Gastroesophageal sphincter (tissue), 4 donors: ENCODE results near the gene CLSTN1. TPM values are rescaled to one million over a fixed set of nuclear protein-coding genes. Genes with fewer than 3 reads are reported as not detected.

Experiments
- ATAC-seq: fragments of 150-250 bp; one replicate; pipeline ENCODE4 v1.9.1; 2016; ENCODE audit warnings: mild to moderate bottlenecking, moderate library complexity
- H3K27ac ChIP-seq, 4 donors: fragments of 200-600 bp; sonication (generic) in 3 of 4; 1 replicate in 3 of 4; 2 replicates in 1 of 4; pipeline ENCODE4 v1.5.1; 2016 to 2019
- H3K27me3 ChIP-seq: fragments of 200-600 bp; sonication (generic); one replicate; pipeline ENCODE4 v1.5.1; 2019
- H3K36me3 ChIP-seq, 2 donors: fragments of 200-600 bp; sonication (generic); one replicate each; pipeline ENCODE4 v1.5.1; 2019; ENCODE audit warnings: control low read depth in 1 of 2
- H3K4me1 ChIP-seq, 3 donors: fragments of 200-600 bp; sonication (generic); 1 replicate in 2 of 3; 2 replicates in 1 of 3; pipeline ENCODE4 v1.5.1; 2016 to 2019; ENCODE audit warnings: control low read depth in 2 of 3
- H3K4me3 ChIP-seq, 2 donors: fragments of 200-600 bp; sonication (generic); one replicate each; pipeline ENCODE4 v1.5.1; 2019; ENCODE audit warnings: mild to moderate bottlenecking in 1 of 2, moderate library complexity in 1 of 2
- H3K9me3 ChIP-seq, 3 donors: fragments of 200-600 bp; sonication (generic); one replicate each; pipeline ENCODE4 v1.5.1; 2017 to 2019; ENCODE audit warnings: control low read depth in 2 of 3
- EP300 ChIP-seq: sonication (generic); formaldehyde crosslinking; IDR thresholded peaks from one replicate; pipeline ENCODE4 v1.6.1; 2017; ENCODE audit warnings: antibody characterized with exemption, mild to moderate bottlenecking
- POLR2A ChIP-seq, 2 donors: fragments of 450-650 bp; IDR thresholded peaks; one replicate each; pipeline ENCODE4 v1.6.1; 2017; ENCODE audit warnings: antibody characterized with exemption in 2 of 2, mild to moderate bottlenecking in 2 of 2, moderate library complexity in 1 of 2
- POLR2AphosphoS5 ChIP-seq: sonication (generic); formaldehyde crosslinking; IDR thresholded peaks from one replicate; pipeline ENCODE4 v1.6.1; 2017; ENCODE audit warnings: antibody characterized with exemption
- WGBS, 2 donors: methylation state at CpG; one replicate each; pipeline ENCODE4 v1.1.5; 2018; ENCODE audit warnings: low coverage in 1 of 2; 5-methylcytosine and 5-hydroxymethylcytosine counted together
- total RNA-seq, 4 donors: library from RNA; depleted of rRNA; stranded (reverse); fragments of >200 nt; gene quantifications; one replicate each; pipeline ENCODE4 v1.1.0, GENCODE V29; 2016
- TF ChIP-seq, protein P1 (sequence below), 4 experiments: fragments of 200-600 bp in 2 of 4; fragments of 450-650 bp in 2 of 4; sonication (generic) in 1 of 4; IDR thresholded peaks; one replicate each; pipeline ENCODE4 v1.5.1; 2017 to 2019; ENCODE audit warnings: antibody characterized with exemption in 4 of 4, mild to moderate bottlenecking in 2 of 4, moderate library complexity in 2 of 4

The CLSTN1 gene
- total RNA-seq, 4 donors from 2014 or later: 45.1 to 95.4 (median 58.7) TPM

DNA sequence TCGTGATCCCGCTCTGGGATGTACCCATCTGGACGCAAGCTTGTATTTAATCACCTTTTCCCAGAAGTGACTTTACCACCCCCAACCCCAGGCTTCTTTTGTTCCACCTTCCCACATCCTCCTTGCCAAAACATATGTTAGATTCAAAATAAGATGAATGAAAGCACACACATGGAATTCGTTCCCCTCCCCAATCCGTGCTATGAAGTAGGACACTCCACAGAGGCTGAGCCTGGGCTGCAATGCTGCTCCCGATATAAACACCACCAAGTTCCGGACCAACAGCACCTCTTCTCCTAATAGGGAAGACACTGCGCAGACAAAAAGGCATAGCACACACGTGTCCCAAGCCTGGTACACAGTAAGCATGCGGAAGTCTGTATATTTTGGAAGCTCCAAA, 86.1 kb downstream of the CLSTN1 start:
- H3K4me3 ChIP-seq: no peak overlapping the region
- no peaks in the 10 kb centered on the region for H3K9me3 ChIP-seq
- H3K4me1 ChIP-seq: no peaks in the 10 kb centered on the region
- H3K36me3 ChIP-seq: peaks cover 0 to 100% of the 10 kb centered on the region in 2 donors
- TF ChIP-seq POLR2A (IDR thresholded peaks at IDR 0.05): no peak
- no peak for TF ChIP-seq POLR2AphosphoS5
- no peak for TF ChIP-seq EP300
- TF ChIP-seq, protein P1, sequence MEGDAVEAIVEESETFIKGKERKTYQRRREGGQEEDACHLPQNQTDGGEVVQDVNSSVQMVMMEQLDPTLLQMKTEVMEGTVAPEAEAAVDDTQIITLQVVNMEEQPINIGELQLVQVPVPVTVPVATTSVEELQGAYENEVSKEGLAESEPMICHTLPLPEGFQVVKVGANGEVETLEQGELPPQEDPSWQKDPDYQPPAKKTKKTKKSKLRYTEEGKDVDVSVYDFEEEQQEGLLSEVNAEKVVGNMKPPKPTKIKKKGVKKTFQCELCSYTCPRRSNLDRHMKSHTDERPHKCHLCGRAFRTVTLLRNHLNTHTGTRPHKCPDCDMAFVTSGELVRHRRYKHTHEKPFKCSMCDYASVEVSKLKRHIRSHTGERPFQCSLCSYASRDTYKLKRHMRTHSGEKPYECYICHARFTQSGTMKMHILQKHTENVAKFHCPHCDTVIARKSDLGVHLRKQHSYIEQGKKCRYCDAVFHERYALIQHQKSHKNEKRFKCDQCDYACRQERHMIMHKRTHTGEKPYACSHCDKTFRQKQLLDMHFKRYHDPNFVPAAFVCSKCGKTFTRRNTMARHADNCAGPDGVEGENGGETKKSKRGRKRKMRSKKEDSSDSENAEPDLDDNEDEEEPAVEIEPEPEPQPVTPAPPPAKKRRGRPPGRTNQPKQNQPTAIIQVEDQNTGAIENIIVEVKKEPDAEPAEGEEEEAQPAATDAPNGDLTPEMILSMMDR (IDR thresholded peaks at IDR 0.05): no peak
- H3K27ac ChIP-seq: no peak overlapping the region
- no peaks in the 10 kb centered on the region for H3K27me3 ChIP-seq
- ATAC-seq: no peak
- WGBS, 2 donors: 59 to 83% methylated on average over 8 to 10 of the region's 10 CpGs

DNA sequence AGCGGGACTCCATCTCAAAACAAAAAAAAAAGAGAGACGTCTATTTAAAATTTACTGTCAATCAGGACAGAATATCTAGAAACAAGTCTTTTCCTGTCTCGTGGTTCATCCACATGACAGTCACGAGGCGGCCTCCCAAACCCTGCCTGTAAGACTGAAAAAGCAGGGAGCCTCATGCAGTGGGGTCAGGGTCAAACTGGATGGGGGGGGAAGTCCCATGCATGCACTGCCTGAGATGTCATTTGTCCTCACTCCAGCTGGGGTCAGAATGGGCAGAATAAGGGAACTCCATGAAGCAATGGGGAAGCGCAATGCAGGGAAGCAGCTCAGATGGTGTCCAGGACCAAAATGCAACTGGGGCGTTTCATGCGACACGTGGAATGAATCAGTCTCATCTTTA, 86.7 kb downstream of the CLSTN1 start:
- Histone ChIP-seq H3K4me3 (no peak overlapping the region), H3K27me3 (no peaks in the 10 kb centered on the region), H3K36me3 (peaks cover 0 to 100% of the 10 kb centered on the region in 2 donors), H3K4me1 (no peaks in the 10 kb centered on the region), H3K9me3 (no peaks in the 10 kb centered on the region), H3K27ac (no peak overlapping the region)
- no peak for TF ChIP-seq POLR2AphosphoS5
- no peak for TF ChIP-seq POLR2A (IDR thresholded peaks at IDR 0.05)
- no peak for TF ChIP-seq EP300
- TF ChIP-seq, protein P1 (IDR thresholded peaks at IDR 0.05): no peak
- WGBS, 2 donors: 80% methylated on average over 1 to 5 of the region's 9 CpGs
- ATAC-seq: no peak

DNA sequence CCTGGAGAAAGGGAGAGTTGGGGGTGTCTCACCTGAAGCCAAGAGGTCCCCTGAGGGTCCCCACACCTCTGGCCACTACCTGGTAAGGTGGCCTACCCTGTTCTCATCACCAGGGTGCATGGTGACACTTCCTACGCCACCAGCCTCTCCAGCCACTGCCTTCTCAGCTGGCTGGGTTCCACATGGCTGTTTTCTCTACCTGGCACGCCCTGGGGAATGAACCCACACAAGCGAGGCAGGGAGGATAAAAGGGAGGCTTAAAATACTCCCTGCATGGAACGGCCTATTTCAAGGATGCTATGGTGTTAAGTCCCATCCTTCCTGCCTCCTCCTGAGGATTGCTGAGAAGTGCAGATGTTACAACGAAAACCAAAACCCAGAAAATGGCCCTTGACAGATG, 87.5 kb downstream of the CLSTN1 start:
- no peaks in the 10 kb centered on the region for H3K9me3 ChIP-seq
- no peak for ATAC-seq
- no peaks in the 10 kb centered on the region for H3K27me3 ChIP-seq
- no peak overlapping the region for H3K27ac ChIP-seq
- WGBS, 2 donors: 69% methylated on average over 3 of the region's 5 CpGs; no CpG with 5 or more reads in 1 of the 2 donors
- H3K4me1 ChIP-seq: no peaks in the 10 kb centered on the region
- TF ChIP-seq, protein P1 (IDR thresholded peaks at IDR 0.05): no peak
- no peak for TF ChIP-seq POLR2AphosphoS5
- no peak for TF ChIP-seq EP300
- TF ChIP-seq POLR2A (IDR thresholded peaks at IDR 0.05): no peak
- peaks cover 0 to 100% of the 10 kb centered on the region in 2 donors for H3K36me3 ChIP-seq
- H3K4me3 ChIP-seq: no peak overlapping the region

DNA sequence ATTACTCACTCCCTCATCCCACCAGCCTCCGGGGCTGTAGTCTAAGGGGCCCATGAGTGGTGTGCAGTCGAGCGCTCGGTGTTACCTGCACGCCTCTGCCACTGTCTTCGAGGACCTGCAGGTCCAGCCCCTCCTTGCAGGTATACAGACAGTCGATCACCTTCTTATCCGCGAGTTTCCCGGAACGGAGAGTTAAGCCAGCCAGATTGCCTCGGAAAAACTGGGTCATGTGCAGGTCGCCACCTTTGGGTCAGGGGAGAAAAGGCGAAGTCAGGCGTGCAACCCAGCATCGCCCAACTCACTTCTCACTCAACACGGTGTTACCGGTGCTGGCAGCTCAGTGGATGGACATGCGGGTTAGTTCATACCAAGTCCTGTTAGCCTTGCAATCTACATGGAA, 88.0 kb downstream of the CLSTN1 start:
- H3K4me3 ChIP-seq: no peak overlapping the region
- WGBS, 2 donors: 89 to 90% methylated on average over 3 to 8 of the region's 19 CpGs
- no peaks in the 10 kb centered on the region for H3K27me3 ChIP-seq
- H3K9me3 ChIP-seq: no peaks in the 10 kb centered on the region
- H3K36me3 ChIP-seq: peaks cover 0 to 100% of the 10 kb centered on the region in 2 donors
- TF ChIP-seq POLR2AphosphoS5 (no peak), POLR2A (IDR thresholded peaks at IDR 0.05) (no peak), EP300 (no peak)
- TF ChIP-seq, protein P1 (IDR thresholded peaks at IDR 0.05): no peak
- no peak for ATAC-seq
- H3K27ac ChIP-seq: no peak overlapping the region
- H3K4me1 ChIP-seq: no peaks in the 10 kb centered on the region

DNA sequence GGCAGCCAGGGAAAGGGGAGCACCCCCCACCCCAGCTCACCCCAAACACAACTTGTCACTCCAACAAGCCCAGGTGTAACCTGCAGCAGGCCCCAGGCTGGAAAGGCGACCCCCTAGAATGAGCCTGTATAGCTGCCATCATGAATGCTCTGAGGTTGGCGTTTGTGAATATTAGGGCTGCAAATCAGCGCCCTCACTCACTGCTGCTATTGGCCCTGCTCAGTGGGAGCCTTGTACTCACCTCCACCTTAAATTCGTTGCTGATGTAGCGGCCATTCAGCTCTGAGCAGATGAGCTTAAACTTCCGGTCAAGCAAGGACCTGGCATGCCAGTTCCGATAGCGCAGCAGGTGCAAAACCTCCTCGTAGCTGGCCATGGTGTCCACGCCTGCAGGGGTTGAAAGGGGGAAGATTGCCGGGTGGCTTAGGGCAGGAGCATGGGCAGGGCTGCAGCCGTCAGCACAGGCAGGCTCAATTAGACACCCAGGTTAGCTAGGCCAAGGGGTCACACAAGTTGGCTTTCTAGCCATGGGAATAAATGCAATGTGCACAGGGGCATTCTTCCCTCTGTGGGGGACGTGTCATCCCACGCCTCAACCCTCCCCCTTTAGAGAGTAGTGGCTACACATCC, 90.5 kb downstream of the CLSTN1 start:
- TF ChIP-seq POLR2AphosphoS5: no peak
- no peak for TF ChIP-seq EP300
- TF ChIP-seq, protein P1 (IDR thresholded peaks at IDR 0.05): no peak
- no peak for TF ChIP-seq POLR2A (IDR thresholded peaks at IDR 0.05)
- ATAC-seq: no peak
- H3K4me1 ChIP-seq: no peaks in the 10 kb centered on the region
- H3K4me3 ChIP-seq: no peak overlapping the region
- no peak overlapping the region for H3K27ac ChIP-seq
- WGBS, 2 donors: 90 to 95% methylated on average over 2 to 6 of the region's 14 CpGs
- H3K27me3 ChIP-seq: no peaks in the 10 kb centered on the region
- peaks cover 0 to 100% of the 10 kb centered on the region in 2 donors for H3K36me3 ChIP-seq
- no peaks in the 10 kb centered on the region for H3K9me3 ChIP-seq
